GM20000 (cell line): ENCODE data around the gene PCNP.
"Not testable (repeated sequence)": the region's sequence is repeated elsewhere in the genome, so short reads cannot be mapped to it uniquely, and the experiment has no call there.

ENCODE experiments used
- DNase-seq: peaks from one replicate; pipeline ENCODE4 v3.0.0; 2012; ENCODE audit warnings: low spot score
- CTCF ChIP-seq: IDR thresholded peaks from 2 replicates; pipeline ENCODE4 v1.5.1; 2012; ENCODE audit warnings: mild to moderate bottlenecking, control low read depth; ENCODE audit errors: extremely low read depth, missing control alignments

PCNP gene

GRCh38 chr3:101611023-101611422, 37.0 kb downstream of the PCNP start:
- no peak for DNase-seq
- no peak for TF ChIP-seq CTCF

- not testable (repeated sequence) for DNase-seq
Measured at GRCh38 chr3:101613014-101613413, 39.0 kb downstream of the PCNP start.

- TF ChIP-seq CTCF: no peak
- no peak for DNase-seq
Measured at GRCh38 chr3:101615525-101615924, 41.5 kb downstream of the PCNP start.

- DNase-seq: no peak
- no peak for TF ChIP-seq CTCF
Measured at GRCh38 chr3:101617478-101617877, 43.5 kb downstream of the PCNP start.

GRCh38 chr3:101618726-101619125, 44.7 kb downstream of the PCNP start:
- no peak for DNase-seq
- TF ChIP-seq CTCF: no peak

- no peak for DNase-seq
- no peak for TF ChIP-seq CTCF
Measured at GRCh38 chr3:101619734-101620133, 45.8 kb downstream of the PCNP start.

- no peak for DNase-seq
- no peak for TF ChIP-seq CTCF
Measured at GRCh38 chr3:101623656-101624055, 49.7 kb downstream of the PCNP start.

- no peak for TF ChIP-seq CTCF
Measured at GRCh38 chr3:101624857-101625256, 50.9 kb downstream of the PCNP start.

More at GRCh38 chr3:101624857-101625256, 50.9 kb downstream of the PCNP start:
- no peak for DNase-seq
